K562 (cell line): ENCODE results near the gene PIP5K1B. TPM values are rescaled to one million over a fixed set of nuclear protein-coding genes. Genes with fewer than 3 reads are reported as not detected.

Experiments
- polyA plus RNA-seq, 8 experiments: library from polyadenylated mRNA; depleted of rRNA in 4 of 8; stranded (reverse) in 5 of 8; unstranded in 3 of 8; fragments of >200 nt; fragmentation: Nextera tagmentation in 2 of 8; fragmentation: Illumina TruSeq in 1 of 8; extraction: Ambion mirVana in 2 of 8; extraction: Trizol in 1 of 8; gene quantifications; 2 replicates each; pipeline versions ENCODE4 v1.2.1 to v1.2.3, GENCODE V29; 2011 to 2014; ENCODE audit warnings: inconsistent platforms in 1 of 8, missing spikeins in 1 of 8
- total RNA-seq, 7 experiments: library from RNA; depleted of rRNA in 6 of 7; stranded (reverse); fragments of >200 nt in 6 of 7; fragmentation: Illumina TruSeq in 2 of 7; extraction: Trizol in 2 of 7; gene quantifications; 2 replicates each; pipeline versions ENCODE4 v1.2.1 to v1.2.3, GENCODE V29; 2011 to 2021; ENCODE audit warnings: low replicate concordance in 1 of 7
- TF ChIP-seq, protein P1 (sequence below), 2 experiments: fragments of 450-650 bp; formaldehyde crosslinking in 1 of 2; IDR thresholded peaks; 2 replicates each; pipeline versions ENCODE4 v1.4.0 to v1.6.1; 2014 to 2020; ENCODE audit warnings: mild to moderate bottlenecking in 2 of 2, borderline replicate concordance in 1 of 2, low read depth in 1 of 2
- TF ChIP-seq, protein P2 (sequence below): fragments of 450-650 bp; IDR thresholded peaks from 2 replicates; pipeline ENCODE4 v1.6.1; 2014; ENCODE audit warnings: low read depth, mild to moderate bottlenecking, moderate library complexity, borderline replicate concordance

The PIP5K1B gene
- total and polyA plus RNA-seq, 9 of the 15 experiments (the other 6 are each of a cell fraction or from before 2014, with no cell fraction given) = 3.1 to 12.9 (median 7.4) TPM

DNA sequence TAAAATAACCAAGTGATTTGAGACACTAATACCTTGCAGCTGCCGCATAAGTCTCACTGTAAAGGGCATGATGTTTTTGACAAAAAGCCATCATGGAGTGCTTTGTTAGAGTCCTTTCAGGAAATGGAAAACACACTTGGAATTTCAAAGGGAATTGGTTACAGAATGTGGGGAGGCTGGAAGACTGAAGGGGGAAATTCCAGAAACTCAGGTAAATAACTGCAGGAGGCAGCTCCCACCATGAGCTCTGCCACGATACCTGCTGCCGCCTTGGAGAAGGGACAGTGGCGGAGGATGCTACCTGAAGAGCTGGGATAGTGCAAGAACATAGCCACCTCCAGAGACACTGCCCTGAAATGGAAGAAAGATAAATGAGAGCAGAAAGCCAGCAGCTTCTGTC, 242.0 kb downstream of the PIP5K1B start (continued):
- TF ChIP-seq, protein P1, sequence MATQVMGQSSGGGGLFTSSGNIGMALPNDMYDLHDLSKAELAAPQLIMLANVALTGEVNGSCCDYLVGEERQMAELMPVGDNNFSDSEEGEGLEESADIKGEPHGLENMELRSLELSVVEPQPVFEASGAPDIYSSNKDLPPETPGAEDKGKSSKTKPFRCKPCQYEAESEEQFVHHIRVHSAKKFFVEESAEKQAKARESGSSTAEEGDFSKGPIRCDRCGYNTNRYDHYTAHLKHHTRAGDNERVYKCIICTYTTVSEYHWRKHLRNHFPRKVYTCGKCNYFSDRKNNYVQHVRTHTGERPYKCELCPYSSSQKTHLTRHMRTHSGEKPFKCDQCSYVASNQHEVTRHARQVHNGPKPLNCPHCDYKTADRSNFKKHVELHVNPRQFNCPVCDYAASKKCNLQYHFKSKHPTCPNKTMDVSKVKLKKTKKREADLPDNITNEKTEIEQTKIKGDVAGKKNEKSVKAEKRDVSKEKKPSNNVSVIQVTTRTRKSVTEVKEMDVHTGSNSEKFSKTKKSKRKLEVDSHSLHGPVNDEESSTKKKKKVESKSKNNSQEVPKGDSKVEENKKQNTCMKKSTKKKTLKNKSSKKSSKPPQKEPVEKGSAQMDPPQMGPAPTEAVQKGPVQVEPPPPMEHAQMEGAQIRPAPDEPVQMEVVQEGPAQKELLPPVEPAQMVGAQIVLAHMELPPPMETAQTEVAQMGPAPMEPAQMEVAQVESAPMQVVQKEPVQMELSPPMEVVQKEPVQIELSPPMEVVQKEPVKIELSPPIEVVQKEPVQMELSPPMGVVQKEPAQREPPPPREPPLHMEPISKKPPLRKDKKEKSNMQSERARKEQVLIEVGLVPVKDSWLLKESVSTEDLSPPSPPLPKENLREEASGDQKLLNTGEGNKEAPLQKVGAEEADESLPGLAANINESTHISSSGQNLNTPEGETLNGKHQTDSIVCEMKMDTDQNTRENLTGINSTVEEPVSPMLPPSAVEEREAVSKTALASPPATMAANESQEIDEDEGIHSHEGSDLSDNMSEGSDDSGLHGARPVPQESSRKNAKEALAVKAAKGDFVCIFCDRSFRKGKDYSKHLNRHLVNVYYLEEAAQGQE (IDR thresholded peaks at IDR 0.05; ENCODE audit: borderline replicate concordance) = no peak
- TF ChIP-seq, protein P1 (CRISPR knock-in tag; IDR thresholded peaks at IDR 0.05; ENCODE audit: low read depth) = no peak
- TF ChIP-seq, protein P2, sequence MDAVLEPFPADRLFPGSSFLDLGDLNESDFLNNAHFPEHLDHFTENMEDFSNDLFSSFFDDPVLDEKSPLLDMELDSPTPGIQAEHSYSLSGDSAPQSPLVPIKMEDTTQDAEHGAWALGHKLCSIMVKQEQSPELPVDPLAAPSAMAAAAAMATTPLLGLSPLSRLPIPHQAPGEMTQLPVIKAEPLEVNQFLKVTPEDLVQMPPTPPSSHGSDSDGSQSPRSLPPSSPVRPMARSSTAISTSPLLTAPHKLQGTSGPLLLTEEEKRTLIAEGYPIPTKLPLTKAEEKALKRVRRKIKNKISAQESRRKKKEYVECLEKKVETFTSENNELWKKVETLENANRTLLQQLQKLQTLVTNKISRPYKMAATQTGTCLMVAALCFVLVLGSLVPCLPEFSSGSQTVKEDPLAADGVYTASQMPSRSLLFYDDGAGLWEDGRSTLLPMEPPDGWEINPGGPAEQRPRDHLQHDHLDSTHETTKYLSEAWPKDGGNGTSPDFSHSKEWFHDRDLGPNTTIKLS = no peak
